KG1 (cell line): ENCODE results near the gene FCGR2B.
"Not testable (repeated sequence)": the region's sequence is repeated elsewhere in the genome, so short reads cannot be mapped to it uniquely, and the experiment has no call there.

Source experiments
- DNase-seq: peaks from one replicate; lab custom pipeline; 2025; lab: John Stamatoyannopoulos, UW

Gene FCGR2B

DNA sequence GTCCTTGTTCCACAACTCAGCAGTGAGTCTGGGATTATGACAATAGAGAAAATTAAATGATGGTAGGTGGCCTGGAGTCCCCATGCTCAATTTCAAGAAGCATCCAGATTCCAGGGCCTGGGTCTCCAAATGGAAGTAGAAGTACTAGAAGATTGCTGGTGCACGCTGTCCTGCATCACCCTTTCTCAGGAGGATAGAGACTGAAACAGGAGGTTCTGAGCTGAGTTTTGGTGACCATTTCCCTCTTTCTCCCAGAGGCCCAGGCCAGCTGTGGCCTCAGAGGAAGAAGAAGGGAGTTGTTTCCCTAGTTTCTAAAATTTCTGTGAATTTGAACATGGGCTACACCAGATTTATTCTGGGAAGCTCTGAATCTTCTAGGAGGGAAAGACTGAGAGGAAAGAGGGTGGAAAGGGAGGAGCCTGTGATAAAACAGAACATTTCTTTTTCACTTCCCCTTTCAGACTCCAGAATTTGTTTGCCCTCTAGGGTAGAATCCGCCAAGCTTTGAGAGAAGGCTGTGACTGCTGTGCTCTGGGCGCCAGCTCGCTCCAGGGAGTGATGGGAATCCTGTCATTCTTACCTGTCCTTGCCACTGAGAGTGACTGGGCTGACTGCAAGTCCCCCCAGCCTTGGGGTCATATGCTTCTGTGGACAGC lies at the start of gene FCGR2B:
Gene FCGR2B (plus strand): TSS at position 460 of the 656 bp plus-strand sequence. CDS start 99 bp downstream, at position 559.
- DNase-seq: not testable (repeated sequence)

GRCh38 chr1:161616417-161616816 lies 46.5 kb upstream of the FCGR2B start:
- DNase-seq: not testable (repeated sequence)

GRCh38 chr1:161618517-161618916 lies 44.4 kb upstream of the FCGR2B start:
- DNase-seq: not testable (repeated sequence)

DNA sequence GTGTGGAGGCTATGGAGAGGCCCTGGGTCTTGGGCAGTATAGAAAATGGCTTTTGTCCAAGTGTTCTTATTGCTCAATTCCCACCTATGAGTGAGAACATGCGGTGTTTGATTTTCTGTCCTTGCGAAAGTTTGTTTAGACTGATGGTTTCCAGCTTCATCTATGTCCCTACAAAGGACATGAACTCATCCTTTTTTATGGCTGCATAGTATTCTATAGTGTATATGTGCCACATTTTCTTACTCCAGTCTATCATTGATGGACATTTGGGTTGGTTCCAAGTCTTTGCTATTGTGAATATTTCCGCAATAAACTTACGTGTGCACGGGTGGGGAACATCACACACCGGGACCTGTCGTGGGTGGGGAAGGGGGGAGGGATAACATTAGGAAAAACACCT lies 42.5 kb upstream of the FCGR2B start:
- not testable (repeated sequence) for DNase-seq

- DNase-seq: peak; percentile 76
Measured at GRCh38 chr1:161621181-161622000, 41.6 kb upstream of the FCGR2B start.

DNA sequence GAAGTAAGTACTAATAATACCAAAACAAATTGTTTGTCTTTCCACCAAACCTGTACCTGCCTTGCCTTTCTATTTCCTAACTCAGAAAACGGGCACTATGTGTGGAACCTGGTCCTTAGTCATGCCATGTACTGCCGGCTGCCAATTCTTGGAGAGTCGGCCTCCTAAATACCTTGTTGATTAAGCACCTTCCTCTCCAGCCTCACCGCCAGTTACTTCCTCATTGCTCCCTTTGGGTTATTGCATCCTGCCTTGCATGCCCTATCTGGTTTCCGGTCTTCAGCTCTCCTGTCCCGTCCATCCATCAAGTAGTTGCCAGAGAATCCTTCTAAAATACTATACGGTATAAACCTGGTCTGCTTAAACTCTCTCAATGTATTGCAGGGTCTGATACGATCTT lies 40.9 kb upstream of the FCGR2B start:
- not testable (repeated sequence) for DNase-seq

DNA sequence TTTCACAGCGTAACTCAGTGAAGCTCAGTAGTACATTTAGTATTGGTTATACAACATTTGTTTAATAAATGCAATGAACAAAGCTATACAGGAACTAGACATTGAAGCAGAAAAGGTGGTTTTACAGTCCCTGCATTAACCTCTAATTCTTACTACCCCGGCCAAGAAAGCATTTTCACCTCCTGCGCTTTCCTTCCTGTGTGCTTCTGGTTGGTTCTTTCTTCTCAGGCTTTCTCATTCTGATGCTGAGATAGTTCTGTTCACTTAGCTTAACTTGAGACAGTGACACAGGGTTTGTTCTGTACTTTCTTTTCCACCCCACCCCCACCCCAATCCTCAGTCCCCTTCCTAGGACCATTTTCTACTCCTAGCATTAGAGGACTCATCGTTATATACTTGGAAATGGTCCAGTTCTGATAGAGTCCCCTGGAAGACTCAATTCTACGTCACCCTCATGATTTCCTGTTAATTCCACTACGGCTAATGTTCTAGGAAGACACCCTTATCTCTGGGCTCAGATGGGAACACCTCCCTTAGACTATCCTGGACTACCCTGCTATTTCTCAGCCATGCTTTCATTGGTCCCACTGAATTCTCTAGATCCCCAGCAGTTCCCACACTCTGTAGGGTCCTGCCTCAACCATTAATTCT lies 39.4 kb upstream of the FCGR2B start:
- not testable (repeated sequence) for DNase-seq

GRCh38 chr1:161624605-161625004 lies 38.3 kb upstream of the FCGR2B start:
- not testable (repeated sequence) for DNase-seq

DNA sequence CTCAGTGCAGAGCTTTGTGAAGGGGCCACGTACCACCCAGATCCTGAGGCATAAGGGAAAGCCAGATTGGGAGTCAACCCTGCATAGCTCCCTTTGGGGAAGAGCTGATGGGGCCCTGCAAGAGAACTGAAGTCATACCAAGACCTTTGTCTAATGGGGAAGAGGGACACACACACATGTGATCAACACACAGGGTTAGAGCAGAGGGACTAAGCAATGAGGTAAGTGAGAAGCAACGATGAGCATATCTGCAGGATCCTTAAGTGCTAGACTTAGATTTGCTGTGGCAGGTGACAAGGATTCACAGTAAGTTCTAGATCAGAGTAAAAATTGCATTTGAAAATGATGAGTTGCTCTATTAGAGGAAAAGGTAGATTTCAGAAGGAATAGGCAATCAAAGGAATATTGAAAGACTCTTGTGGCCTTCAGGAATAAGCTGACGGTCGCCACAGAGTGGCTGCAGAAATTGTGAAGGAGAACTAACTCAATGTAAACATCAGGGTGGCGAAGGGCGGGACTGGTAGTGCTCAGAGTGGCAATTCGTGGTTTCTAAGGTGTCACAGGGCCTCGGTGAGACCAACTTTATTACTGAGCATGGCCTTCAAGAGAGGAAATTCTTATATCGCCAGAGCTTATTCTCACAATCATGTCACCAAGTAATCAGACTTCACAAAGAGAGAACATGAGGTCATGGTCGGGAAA lies 36.3 kb upstream of the FCGR2B start:
- DNase-seq: not testable (repeated sequence)

GRCh38 chr1:161630128-161630742 lies 32.7 kb upstream of the FCGR2B start:
- DNase-seq: not testable (repeated sequence)

DNA sequence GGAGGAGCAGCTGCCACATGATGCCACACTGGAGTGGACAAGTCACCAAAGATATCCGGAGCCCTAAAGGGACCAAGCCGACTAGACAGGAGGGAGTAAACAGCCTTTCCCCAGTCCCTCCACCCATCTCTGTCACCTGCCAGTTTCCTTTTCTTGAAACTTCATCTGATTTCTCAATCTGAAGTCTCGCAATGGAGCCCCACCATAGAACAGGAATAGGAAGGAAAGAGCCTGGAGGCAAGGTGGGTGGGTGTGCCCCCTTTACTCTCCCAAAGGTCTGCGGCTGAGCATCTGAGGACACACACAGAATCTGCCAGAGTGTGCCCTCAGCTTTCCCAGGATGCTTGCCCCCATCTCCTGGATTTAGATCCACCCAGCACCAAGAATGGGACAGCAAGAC lies 31.9 kb upstream of the FCGR2B start, which contains the start of gene FCGR3B:
Gene FCGR3B (minus strand): TSS at position 101 of the 400 bp plus-strand sequence. CDS start 82 bp downstream, at position 19.
- no peak for DNase-seq

DNA sequence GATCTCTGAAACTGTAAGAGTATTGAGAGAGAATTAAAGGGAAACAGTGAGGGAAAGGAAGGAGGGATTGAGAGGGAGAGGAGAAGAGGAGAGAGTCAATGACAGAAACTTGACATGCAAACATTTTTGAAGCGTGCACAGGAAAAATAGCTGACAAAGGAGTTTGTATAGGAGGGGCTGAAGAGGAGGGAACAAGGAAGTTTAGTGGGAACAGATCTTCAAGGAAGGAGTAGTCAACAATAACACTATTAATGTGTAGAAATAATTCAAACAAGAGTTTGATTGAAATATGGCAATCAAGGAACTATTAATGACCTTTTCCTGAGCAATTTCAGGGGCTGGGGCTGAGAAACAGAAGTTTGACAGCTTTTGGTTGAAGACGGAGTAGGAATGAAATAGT lies 27.9 kb upstream of the FCGR2B start:
- DNase-seq: not testable (repeated sequence)

- DNase-seq: not testable (repeated sequence)
Measured at GRCh38 chr1:161636189-161636782, 26.7 kb upstream of the FCGR2B start.

GRCh38 chr1:161636976-161637375 lies 26.0 kb upstream of the FCGR2B start:
- DNase-seq: not testable (repeated sequence)

GRCh38 chr1:161638251-161638993 lies 24.5 kb upstream of the FCGR2B start:
- not testable (repeated sequence) for DNase-seq

DNA sequence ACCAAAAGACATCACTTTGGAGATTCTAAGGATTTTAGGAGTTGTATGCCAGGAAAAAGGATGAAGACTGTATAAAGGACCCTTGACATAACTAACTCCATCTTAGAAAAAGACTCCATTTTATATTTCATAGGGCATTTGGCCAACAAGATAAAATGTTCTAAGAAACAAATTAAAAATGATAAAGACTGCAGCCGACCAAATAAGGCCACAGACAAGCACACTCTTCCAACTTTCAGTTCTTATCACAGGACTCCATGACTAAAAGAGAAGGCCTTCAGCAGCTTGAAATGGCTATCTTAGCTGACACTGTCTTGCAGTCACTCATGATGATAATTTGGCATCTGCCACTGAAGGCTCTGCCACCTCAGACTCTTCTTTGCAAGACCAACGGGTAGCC lies 23.7 kb upstream of the FCGR2B start:
- not testable (repeated sequence) for DNase-seq

- not testable (repeated sequence) for DNase-seq
Measured at GRCh38 chr1:161642697-161643096, 20.2 kb upstream of the FCGR2B start.

- DNase-seq: not testable (repeated sequence)
Measured at GRCh38 chr1:161643481-161644208, 19.3 kb upstream of the FCGR2B start.

DNA sequence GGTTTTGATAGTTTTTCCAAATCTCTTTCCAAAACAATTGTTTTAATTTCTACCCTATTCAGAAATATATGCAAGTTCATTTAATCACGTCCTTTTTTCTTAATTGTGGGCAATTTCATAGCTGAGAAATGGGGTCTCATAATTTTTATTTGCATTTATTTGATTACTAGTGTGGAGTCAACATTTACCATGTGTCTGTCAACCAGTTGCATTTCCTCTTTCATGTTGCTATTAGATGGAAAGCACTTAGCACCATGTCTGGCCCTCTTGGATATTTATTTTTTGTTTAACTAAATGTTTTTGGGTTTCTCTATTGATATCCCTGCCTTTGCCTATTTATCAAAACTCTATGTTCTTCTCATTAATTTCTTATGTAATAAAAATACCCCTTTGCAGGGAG lies 18.1 kb upstream of the FCGR2B start:
- DNase-seq: not testable (repeated sequence)
